ENCODE results near the gene AHCYL2. TPM values are rescaled to one million over a fixed set of nuclear protein-coding genes. Genes with fewer than 3 reads are reported as not detected.
"Not testable (repeated sequence)": the region's sequence is repeated elsewhere in the genome, so short reads cannot be mapped to it uniquely, and the experiment has no call there.

AHCYL2 gene
- total RNA-seq, 2 experiments from 2014 or later, result 7.3 to 7.6 TPM

DNA sequence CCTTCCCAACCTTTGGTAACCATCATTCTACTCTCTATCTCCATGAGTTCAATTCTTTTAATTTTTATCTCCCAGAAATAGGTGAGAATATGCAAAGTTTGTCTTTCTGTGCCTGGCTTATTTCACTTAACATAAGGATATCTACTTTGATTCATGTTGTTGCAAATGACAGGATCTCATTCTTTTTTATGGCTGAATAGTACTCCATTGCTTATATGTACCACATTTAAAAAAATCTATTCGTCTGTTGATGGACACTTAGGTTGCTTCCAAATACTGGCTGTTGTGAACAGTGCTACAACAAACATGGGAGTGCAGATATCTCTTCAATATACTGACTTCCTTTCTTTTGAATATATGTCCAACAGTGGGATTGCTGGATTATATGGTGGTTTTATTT is 75.5 kb downstream of the AHCYL2 start:
- H3K4me3 Mint-ChIP-seq; H3K27me3 Mint-ChIP-seq (ENCODE audit: low read depth); DNase-seq; H3K36me3 Mint-ChIP-seq (ENCODE audit: low read depth); H3K27ac Mint-ChIP-seq; H3K4me1 Mint-ChIP-seq (ENCODE audit: low read depth); ATAC-seq; POLR2A ChIA-PET: not testable (repeated sequence)
- CTCF ChIA-PET, result interaction anchor here (1.1 to 1.4 kb wide), 2 partner anchors 28 to 82 kb away, joined by 3 to 10 read pairs; no protein-coding TSS in a partner anchor
- H3K9me3 Mint-ChIP-seq (ENCODE audit: insufficient read depth), result peaks cover 10% of the 10 kb centered on the region

DNA sequence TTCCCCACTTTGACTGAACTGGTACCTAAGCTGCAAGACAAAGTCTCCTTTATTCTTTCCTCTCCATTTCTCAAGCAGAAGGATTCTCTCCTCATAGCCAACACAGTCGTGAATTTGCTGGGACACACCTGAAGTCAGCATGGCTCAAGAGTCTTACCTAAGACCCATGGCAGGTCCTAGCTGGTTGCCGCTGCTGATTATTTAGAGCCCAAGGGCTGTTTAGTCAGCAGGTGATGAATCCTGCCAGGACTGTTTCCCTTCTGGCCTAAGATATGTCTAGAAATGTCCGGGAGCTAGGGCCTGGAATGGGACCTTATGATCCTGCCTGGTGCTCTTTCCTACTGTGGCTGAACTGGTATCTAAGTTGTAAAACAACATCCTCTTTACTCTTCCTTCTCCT is 82.8 kb downstream of the AHCYL2 start:
- no peaks in the 10 kb centered on the region for H3K27me3 Mint-ChIP-seq (ENCODE audit: low read depth)
- H3K27ac Mint-ChIP-seq, result no peak overlapping the region
- no peaks in the 10 kb centered on the region for H3K4me1 Mint-ChIP-seq (ENCODE audit: low read depth)
- peaks cover 4% of the 10 kb centered on the region for H3K36me3 Mint-ChIP-seq (ENCODE audit: low read depth)
- ChIA-PET CTCF (interaction anchor here (1.1 to 1.6 kb wide), 2 partner anchors 9 to 89 kb away, joined by 4 to 6 read pairs; no protein-coding TSS in a partner anchor), POLR2A (no interaction called here)
- DNase-seq (no peak), ATAC-seq (no peak)
- H3K9me3 Mint-ChIP-seq (ENCODE audit: insufficient read depth), result peaks cover 10% of the 10 kb centered on the region
- no peak overlapping the region for H3K4me3 Mint-ChIP-seq

DNA sequence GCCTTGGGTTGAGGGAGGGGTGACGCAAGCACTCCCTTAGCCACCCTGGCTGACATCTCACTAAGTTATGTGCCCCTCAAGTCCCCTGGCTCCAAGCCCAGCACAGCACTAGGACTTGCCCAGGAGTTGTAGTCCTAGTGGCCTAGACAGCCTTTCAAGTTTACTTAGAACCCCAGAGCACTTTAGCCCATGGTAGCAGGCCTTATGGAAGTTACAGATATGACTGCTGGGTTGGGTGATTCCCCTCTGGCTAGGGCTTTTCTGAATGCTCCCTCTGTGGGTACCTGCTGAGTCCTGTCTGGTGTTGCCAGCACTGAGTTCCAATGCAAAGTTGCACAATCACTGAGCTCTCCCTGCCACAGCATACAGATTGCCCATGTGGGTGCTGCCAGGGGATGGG is 83.2 kb downstream of the AHCYL2 start:
- ChIA-PET CTCF (interaction anchor here (1.1 to 1.6 kb wide), 2 partner anchors 10 to 89 kb away, joined by 4 to 6 read pairs; no protein-coding TSS in a partner anchor), POLR2A (no interaction called here)
- no peak overlapping the region for H3K27ac Mint-ChIP-seq
- DNase-seq (no peak), ATAC-seq (no peak)
- no peak overlapping the region for H3K4me3 Mint-ChIP-seq
- H3K4me1 Mint-ChIP-seq (ENCODE audit: low read depth), result no peaks in the 10 kb centered on the region
- H3K27me3 Mint-ChIP-seq (ENCODE audit: low read depth), result no peaks in the 10 kb centered on the region
- peaks cover 10% of the 10 kb centered on the region for H3K9me3 Mint-ChIP-seq (ENCODE audit: insufficient read depth)
- peaks cover 4% of the 10 kb centered on the region for H3K36me3 Mint-ChIP-seq (ENCODE audit: low read depth)

DNA sequence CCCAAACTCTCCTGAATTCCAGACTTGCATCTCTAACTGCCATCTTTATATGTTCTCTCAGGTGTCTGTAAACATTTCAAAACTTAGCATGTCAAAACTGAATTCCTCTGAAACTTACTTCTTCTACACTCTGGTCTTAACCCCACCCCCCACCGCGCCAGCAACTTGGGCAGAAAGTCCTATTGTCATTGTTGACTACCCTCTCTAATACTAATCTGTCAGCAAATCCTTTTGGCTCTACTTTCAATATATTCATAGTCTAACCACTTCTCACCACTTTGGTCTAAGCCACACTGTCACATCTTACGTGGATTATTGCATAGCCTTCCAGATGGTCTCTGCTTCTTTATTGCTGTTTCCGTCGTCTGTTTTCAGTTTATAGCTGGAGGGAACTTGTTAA is 86.6 kb downstream of the AHCYL2 start:
- POLR2A ChIA-PET, result no interaction called here
- H3K27me3 Mint-ChIP-seq (ENCODE audit: low read depth), result no peaks in the 10 kb centered on the region
- ATAC-seq (no peak), DNase-seq (no peak)
- H3K4me1 Mint-ChIP-seq (ENCODE audit: low read depth), result peaks cover 4% of the 10 kb centered on the region
- H3K36me3 Mint-ChIP-seq (ENCODE audit: low read depth), result no peaks in the 10 kb centered on the region
- no peak overlapping the region for H3K4me3 Mint-ChIP-seq
- H3K27ac Mint-ChIP-seq, result no peak overlapping the region
- no peaks in the 10 kb centered on the region for H3K9me3 Mint-ChIP-seq (ENCODE audit: insufficient read depth)
- CTCF ChIA-PET, result no interaction called here

DNA sequence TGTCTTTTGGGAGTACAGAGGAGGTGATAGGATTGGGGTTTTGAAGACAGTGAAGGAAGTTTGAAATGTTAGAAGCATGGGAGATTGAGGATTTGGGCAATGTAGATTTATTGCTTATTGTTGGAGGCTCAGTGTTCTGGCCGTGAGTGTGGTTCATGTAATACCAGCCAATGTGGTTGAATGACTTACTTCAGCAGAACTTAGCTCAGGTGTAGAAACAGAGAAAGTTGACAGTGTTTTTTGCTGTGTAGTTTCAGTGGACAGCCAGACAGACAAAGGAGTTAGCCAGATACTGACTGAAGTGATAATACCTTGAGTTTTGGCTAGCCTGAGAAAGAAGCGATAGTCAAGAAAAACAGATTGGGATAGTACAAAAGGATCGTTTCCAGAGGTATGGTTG is 88.5 kb downstream of the AHCYL2 start:
- no peak overlapping the region for H3K27ac Mint-ChIP-seq
- POLR2A ChIA-PET, result no interaction called here
- H3K4me3 Mint-ChIP-seq, result no peak overlapping the region

DNA sequence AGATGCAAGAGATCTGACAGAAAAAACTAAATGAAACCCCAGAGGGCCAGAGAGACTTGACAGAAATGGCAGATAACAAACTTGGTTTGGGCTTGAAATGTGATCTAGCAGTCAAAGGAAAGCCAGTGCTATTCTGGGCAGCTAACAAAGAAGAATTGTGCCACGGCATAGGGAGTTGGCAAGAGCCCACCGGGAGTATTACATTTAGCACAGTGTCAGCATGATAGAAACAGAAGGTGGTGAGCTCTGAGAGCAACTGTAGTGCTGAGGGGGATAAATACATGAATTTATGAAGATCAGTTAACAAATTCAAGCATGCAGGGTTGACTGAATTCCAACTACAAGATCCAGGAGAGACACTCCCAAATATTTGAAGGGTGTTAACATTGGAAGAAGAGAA is 91.1 kb downstream of the AHCYL2 start:
- DNase-seq (no peak), ATAC-seq (no peak)
- Mint-ChIP-seq H3K4me1 (ENCODE audit: low read depth) (peaks cover 4% of the 10 kb centered on the region), H3K36me3 (ENCODE audit: low read depth) (no peaks in the 10 kb centered on the region), H3K27ac (no peak overlapping the region), H3K9me3 (ENCODE audit: insufficient read depth) (no peaks in the 10 kb centered on the region), H3K4me3 (no peak overlapping the region), H3K27me3 (ENCODE audit: low read depth) (no peaks in the 10 kb centered on the region)
- POLR2A ChIA-PET, result no interaction called here
- CTCF ChIA-PET, result interaction anchor here (0.9 kb wide), 1 partner anchor 52 kb away, joined by 3 read pairs; no protein-coding TSS in a partner anchor

More for the DNA sequence above, 88.5 kb downstream of the AHCYL2 start:
- Mint-ChIP-seq H3K4me1 (ENCODE audit: low read depth) (peaks cover 4% of the 10 kb centered on the region), H3K27me3 (ENCODE audit: low read depth) (no peaks in the 10 kb centered on the region), H3K36me3 (ENCODE audit: low read depth) (no peaks in the 10 kb centered on the region), H3K9me3 (ENCODE audit: insufficient read depth) (no peaks in the 10 kb centered on the region)
- no peak for DNase-seq
- CTCF ChIA-PET, result interaction anchor here (1.1 to 2.1 kb wide), 2 partner anchors 94 to 150 kb away, joined by 3 to 8 read pairs; no protein-coding TSS in a partner anchor
- ATAC-seq, result no peak

DNA sequence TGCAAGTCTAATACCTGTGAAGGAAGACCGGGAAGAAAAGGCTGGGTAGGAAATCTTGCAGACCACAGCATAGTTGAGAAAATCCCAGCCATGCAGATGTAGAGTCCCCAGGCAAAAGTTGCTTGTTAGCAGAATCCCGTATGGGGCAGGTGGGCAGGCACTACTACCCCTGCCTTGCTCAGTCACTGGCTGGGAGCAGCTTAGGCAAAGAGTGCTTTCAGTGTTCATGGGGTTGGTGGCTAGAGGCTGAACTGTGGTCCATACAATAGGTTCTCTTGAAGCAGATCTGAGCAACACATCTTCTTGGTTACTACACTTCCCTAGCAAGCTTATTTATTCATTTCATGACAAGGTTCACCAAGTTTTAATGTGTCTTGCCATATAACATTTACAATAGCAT is 92.6 kb downstream of the AHCYL2 start:
- peaks cover 4% of the 10 kb centered on the region for H3K4me1 Mint-ChIP-seq (ENCODE audit: low read depth)
- H3K27ac Mint-ChIP-seq, result no peak overlapping the region
- ChIA-PET CTCF (interaction anchor here (1.0 to 1.5 kb wide), 2 partner anchors 26 to 50 kb away, joined by 3 read pairs; no protein-coding TSS in a partner anchor), POLR2A (no interaction called here)
- no peaks in the 10 kb centered on the region for H3K9me3 Mint-ChIP-seq (ENCODE audit: insufficient read depth)
- peaks cover 4% of the 10 kb centered on the region for H3K36me3 Mint-ChIP-seq (ENCODE audit: low read depth)
- H3K4me3 Mint-ChIP-seq, result no peak overlapping the region
- no peak for DNase-seq
- ATAC-seq, result no peak
- H3K27me3 Mint-ChIP-seq (ENCODE audit: low read depth), result no peaks in the 10 kb centered on the region

DNA sequence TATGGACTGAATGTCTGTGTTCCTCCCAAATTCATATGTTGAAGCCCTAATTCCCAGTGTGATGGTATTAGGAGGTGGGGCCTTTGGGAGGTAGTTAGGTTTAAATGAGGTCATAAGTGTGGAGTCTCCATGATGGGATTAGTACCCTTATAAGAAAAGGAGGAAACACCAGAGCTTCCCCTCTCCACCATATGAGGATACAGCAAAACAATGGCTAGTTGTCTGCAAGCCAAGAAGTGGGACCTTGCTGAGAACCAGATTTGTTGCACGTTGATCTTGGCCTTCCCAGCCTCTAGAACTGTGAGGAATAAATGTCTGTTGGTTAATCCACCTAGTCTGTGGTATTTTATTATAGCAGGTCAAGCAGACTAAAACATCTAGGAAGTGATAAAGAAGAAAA is 102.2 kb downstream of the AHCYL2 start:
- POLR2A ChIA-PET, result no interaction called here
- peaks cover 10% of the 10 kb centered on the region for H3K36me3 Mint-ChIP-seq (ENCODE audit: low read depth)
- ATAC-seq (no peak), DNase-seq (no peak)
- H3K9me3 Mint-ChIP-seq (ENCODE audit: insufficient read depth), result peaks cover 13% of the 10 kb centered on the region
- H3K27me3 Mint-ChIP-seq (ENCODE audit: low read depth), result no peaks in the 10 kb centered on the region
- H3K4me1 Mint-ChIP-seq (ENCODE audit: low read depth), result no peaks in the 10 kb centered on the region
- CTCF ChIA-PET, result interaction anchor here (1.2 to 1.3 kb wide), 2 partner anchors 16 to 29 kb away, joined by 3 to 5 read pairs; no protein-coding TSS in a partner anchor
- no peak overlapping the region for H3K4me3 Mint-ChIP-seq
- H3K27ac Mint-ChIP-seq, result no peak overlapping the region

DNA sequence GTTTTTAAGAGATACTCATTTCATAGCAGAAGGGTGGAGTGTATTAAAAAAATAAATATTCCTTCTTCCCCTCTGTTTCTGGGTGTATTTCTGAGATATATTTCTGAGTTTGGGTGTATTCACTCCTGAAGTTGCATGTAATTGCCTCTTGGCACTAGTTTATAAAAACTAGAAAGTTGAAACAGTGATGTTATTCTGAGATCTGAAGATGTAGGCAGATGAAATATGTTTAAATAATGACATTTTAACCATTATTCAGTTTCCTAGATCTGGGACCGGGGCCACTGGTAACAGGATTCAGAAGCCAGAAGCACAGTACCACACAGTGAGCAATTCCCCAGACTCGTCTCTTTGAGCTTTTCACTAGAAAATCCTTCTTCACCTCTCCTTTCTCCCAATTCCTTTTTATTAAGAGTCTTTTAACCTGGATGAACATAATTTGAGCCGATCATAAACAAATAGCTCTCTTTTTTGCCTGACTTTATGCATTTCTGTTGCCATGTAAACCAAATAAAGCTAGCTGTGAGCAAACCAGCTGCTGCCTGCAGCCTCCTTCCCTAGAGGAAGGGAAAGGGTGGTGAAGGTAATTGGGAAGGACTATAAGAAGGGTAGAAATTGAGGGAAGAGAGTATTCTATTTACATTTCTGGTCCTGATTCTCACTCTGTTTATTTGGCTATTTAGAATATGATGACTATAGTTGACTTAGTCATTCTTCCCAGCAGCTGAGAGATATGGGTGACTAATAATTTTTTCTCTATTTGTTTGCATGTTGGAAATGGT is 107.6 kb downstream of the AHCYL2 start:
- POLR2A ChIA-PET, result no interaction called here
- no peaks in the 10 kb centered on the region for H3K9me3 Mint-ChIP-seq (ENCODE audit: insufficient read depth)
- CTCF ChIA-PET, result interaction anchor here (1.2 to 1.6 kb wide), 4 partner anchors 11 to 44 kb away, joined by 3 to 7 read pairs (median 5); no protein-coding TSS in a partner anchor
- H3K27ac Mint-ChIP-seq, result no peak overlapping the region
- ATAC-seq (no peak), DNase-seq (no peak)
- H3K27me3 Mint-ChIP-seq (ENCODE audit: low read depth), result no peaks in the 10 kb centered on the region
- H3K4me3 Mint-ChIP-seq, result no peak overlapping the region
- H3K36me3 Mint-ChIP-seq (ENCODE audit: low read depth), result no peaks in the 10 kb centered on the region
- no peaks in the 10 kb centered on the region for H3K4me1 Mint-ChIP-seq (ENCODE audit: low read depth)

DNA sequence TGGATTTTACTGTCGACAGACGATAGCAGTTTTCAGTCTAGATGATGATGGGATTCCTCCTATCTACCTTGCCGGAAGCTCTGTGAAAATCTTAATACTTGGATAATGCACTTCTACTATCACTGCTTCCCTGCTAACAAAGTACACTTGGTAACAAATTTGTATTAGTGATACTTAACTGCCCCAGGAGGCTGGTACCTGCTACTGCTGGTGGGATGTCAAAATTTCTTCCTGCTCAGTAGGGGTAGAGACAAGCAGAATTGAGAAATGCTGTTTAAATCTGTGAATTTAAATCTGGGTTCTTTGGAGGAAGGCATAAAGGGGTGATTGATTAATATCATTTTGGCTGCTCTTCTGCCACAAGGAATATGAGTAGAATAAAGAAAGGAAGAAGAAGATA is 109.6 kb downstream of the AHCYL2 start:
- ChIA-PET CTCF (interaction anchor here (0.7 to 1.4 kb wide), 4 partner anchors 9 to 137 kb away, joined by 3 to 8 read pairs (median 3); no protein-coding TSS in a partner anchor), POLR2A (no interaction called here)
- Mint-ChIP-seq H3K27ac (no peak overlapping the region), H3K9me3 (ENCODE audit: insufficient read depth) (no peaks in the 10 kb centered on the region), H3K4me3 (no peak overlapping the region), H3K36me3 (ENCODE audit: low read depth) (no peaks in the 10 kb centered on the region), H3K27me3 (ENCODE audit: low read depth) (no peaks in the 10 kb centered on the region), H3K4me1 (ENCODE audit: low read depth) (no peaks in the 10 kb centered on the region)
- DNase-seq (no peak), ATAC-seq (no peak)

DNA sequence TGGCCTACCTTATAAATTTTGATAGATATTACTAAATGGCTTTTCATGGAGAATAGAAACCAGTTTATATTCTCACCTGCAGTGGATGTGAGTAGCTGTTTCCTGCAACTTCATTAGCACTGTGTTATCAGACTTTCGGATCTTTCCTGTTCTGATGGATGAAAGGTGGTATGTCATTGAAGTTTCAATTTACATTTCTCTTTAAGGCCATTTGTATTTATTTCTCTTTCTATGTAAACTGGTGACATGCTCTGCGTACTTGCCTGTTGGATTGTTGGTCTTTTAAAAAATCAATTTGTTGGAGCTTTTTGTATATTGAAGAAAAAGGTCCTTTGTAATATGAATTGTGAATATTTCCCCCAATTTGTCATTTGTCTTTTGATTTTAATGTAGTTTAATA is 113.6 kb downstream of the AHCYL2 start:
- DNase-seq, result no peak
- no peaks in the 10 kb centered on the region for H3K9me3 Mint-ChIP-seq (ENCODE audit: insufficient read depth)
- H3K27ac Mint-ChIP-seq, result no peak overlapping the region
- H3K36me3 Mint-ChIP-seq (ENCODE audit: low read depth), result no peaks in the 10 kb centered on the region
- no peak overlapping the region for H3K4me3 Mint-ChIP-seq
- POLR2A ChIA-PET, result no interaction called here
- no peak for ATAC-seq
- H3K4me1 Mint-ChIP-seq (ENCODE audit: low read depth), result peaks cover 17% of the 10 kb centered on the region
- no peaks in the 10 kb centered on the region for H3K27me3 Mint-ChIP-seq (ENCODE audit: low read depth)
- CTCF ChIA-PET, result interaction anchor here (0.8 to 1.3 kb wide), 3 partner anchors 30 to 120 kb away, joined by 3 to 7 read pairs (median 3); no protein-coding TSS in a partner anchor

DNA sequence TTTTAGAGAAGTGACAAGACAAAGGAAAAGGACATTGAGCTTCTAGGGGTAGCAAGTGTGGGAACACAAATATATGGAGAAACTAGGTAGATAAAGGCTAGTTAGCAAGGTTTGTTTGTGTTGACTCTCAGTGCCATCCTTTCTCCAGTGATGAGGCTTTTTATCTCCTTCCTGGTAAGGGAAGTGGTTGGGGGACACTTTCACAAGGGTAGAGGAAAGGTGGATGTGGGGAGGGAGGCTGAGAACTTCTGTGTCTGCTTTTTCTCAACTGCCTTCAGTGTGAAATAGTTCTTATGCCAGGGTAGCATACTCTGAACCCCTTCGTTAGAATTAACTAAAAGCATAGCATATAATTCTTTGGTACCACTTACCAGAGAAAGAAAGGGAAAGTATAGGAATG is 116.4 kb downstream of the AHCYL2 start:
- POLR2A ChIA-PET, result no interaction called here
- H3K4me1 Mint-ChIP-seq (ENCODE audit: low read depth), result peaks cover 41% of the 10 kb centered on the region
- H3K4me3 Mint-ChIP-seq, result no peak overlapping the region
- ATAC-seq, result no peak
- no peak for DNase-seq
- no peak overlapping the region for H3K27ac Mint-ChIP-seq
- no peaks in the 10 kb centered on the region for H3K9me3 Mint-ChIP-seq (ENCODE audit: insufficient read depth)
- no peaks in the 10 kb centered on the region for H3K36me3 Mint-ChIP-seq (ENCODE audit: low read depth)
- CTCF ChIA-PET, result interaction anchor here (1.1 to 2.3 kb wide), 6 partner anchors 27 to 130 kb away, joined by 4 to 15 read pairs (median 6); partner anchors contain the start of gene STRIP2
- H3K27me3 Mint-ChIP-seq (ENCODE audit: low read depth), result no peaks in the 10 kb centered on the region

Measured in activated CD8-positive, alpha-beta T cell treated with anti-CD3 and anti-CD28 coated beads, Interleukin-2, amount 10 ng/mL, durations not matched to agents 7 days and 5 days (primary cell).